ENCODE data around the gene TIMM23. TPM values are rescaled to one million over a fixed set of nuclear protein-coding genes. Genes with fewer than 3 reads are reported as not detected.
A peak's percentile ranks its signal among the peaks of the same experiment; 100 is the strongest.
"Not testable (repeated sequence)": the region's sequence is repeated elsewhere in the genome, so short reads cannot be mapped to it uniquely, and the experiment has no call there.

The TIMM23 gene, protein sequence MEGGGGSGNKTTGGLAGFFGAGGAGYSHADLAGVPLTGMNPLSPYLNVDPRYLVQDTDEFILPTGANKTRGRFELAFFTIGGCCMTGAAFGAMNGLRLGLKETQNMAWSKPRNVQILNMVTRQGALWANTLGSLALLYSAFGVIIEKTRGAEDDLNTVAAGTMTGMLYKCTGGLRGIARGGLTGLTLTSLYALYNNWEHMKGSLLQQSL
- 10 to 100 TPM; 59.2 to 80.5 TPM for total RNA-seq
- long read RNA-seq, transcript TIMM23-201 (7 exons, 1,222 nt): major isoform, 48 of 51 reads
- long read RNA-seq, partial matches to known transcripts: 1 of 51 reads
- long read RNA-seq, other reads (novel, unspliced or antisense): 2 of 51 reads

GRCh38 chr10:45972106-45972812 is at the start of gene TIMM23:
TIMM23 (plus strand) TSS chr10:45972489; CDS start chr10:45972625, 136 bp downstream.
- intact Hi-C loops (cut with DNase I): not testable (repeated sequence)
- DNase-seq (peak; percentile 90), ATAC-seq (peak; percentile 96 to 97)

DNA sequence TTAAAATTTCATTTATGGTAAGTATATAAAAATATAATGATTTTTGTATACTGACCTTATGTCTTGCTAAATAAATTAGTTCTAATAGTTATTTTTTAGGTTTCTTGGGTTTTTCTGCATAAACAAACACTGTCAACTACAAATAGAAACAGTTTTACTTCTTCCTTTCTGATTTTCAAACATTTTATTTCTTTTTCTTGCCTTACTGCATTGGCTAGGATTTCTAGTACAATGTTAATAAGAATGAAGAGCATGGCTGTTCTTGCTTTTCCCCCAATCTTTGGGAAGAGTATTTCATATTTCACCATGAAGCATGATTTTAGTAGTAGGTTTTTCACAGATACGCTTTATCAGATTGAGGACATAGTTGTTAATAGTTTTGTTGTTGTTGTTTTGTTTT is 45.5 kb upstream of the TIMM23 start:
- DNase-seq; ATAC-seq; intact Hi-C loops (cut with DNase I): not testable (repeated sequence)

- ATAC-seq; DNase-seq; intact Hi-C loops (cut with DNase I): not testable (repeated sequence)
These were observed 41.0 kb upstream of the TIMM23 start for GRCh38 chr10:45931305-45931704.

DNA sequence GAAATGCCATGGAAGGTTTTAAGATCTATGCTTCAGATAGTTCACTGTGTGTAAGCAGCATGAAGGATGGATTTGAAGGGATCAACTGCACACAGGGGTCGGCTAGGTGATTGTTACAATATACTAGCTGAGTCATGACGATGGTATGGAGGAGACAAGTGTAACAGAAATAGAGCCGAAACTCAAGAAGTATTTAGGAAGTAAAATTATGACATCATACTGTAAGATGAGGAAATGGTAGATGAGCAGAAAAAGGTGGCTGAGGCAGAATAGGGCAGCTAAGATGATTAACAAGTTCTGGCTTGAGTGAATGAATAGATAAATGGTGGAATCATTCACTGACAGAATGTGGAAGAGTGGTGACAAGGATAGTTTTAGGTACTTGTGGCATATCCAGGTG is 37.5 kb upstream of the TIMM23 start:
- ATAC-seq; DNase-seq; intact Hi-C loops (cut with DNase I): not testable (repeated sequence)

- DNase-seq; intact Hi-C loops (cut with DNase I); ATAC-seq: not testable (repeated sequence)
These were observed 33.1 kb upstream of the TIMM23 start for GRCh38 chr10:45939176-45939697.

- intact Hi-C loops (cut with DNase I); ATAC-seq; DNase-seq: not testable (repeated sequence)
These were observed 31.1 kb upstream of the TIMM23 start for GRCh38 chr10:45941196-45941595.

- DNase-seq; ATAC-seq; intact Hi-C loops (cut with DNase I): not testable (repeated sequence)
These were observed 26.8 kb upstream of the TIMM23 start for GRCh38 chr10:45945476-45945875.

DNA sequence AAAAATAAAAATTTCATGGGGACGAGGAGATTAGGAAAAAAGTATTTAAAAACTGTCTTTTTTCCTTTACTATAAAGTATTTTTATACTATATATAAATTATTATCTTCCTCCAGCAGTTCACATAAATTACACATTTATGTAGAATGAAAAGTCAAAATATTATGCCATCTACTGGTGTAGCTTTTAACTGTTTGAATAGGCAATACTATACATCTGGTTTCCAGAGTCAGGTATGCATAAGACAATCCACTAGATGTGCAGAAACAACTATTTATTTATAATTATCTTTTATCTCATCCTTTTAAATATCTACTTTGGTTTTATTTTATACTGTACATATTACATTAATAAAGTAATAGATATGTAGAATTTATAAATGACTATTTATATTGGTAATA is 24.9 kb upstream of the TIMM23 start:
- ATAC-seq; DNase-seq; intact Hi-C loops (cut with DNase I): not testable (repeated sequence)

DNA sequence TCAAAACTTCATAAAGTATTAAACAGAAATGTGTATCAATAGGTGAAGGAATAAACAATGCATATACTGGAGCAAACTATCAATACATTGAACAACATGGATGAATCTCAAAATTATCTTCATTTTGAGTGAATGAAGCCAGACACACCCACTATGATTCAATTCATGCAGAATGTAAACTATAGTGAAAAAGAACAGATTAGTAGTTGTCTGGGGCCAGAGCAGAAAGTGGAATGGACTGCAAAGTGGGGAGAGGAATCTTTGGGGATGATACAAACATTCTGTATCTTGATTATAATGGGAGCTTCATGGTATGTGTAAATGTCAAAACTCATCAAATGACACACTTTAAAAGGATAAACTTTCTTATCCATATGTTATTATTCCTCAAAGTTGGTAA is 23.5 kb upstream of the TIMM23 start:
- DNase-seq; ATAC-seq; intact Hi-C loops (cut with DNase I): not testable (repeated sequence)

DNA sequence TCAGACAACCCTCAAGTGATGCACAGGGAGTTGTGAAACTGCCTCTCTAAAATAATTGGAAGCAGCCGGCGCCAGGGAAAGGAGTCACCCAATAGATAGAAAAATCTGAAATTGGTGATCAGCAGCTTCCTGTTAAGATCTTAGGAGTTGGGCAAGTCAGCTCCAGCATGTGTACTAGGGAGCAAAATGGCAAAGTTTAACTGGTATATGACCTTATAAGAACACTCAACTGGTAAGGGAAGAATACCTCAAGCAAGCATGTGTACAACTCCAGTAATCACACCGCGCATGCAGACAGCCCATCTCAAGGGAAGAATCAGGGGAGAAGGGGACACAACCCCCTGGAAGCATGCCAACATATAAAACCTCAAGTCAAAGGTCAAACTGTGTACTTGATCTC is 17.9 kb upstream of the TIMM23 start:
- intact Hi-C loops (cut with DNase I); ATAC-seq; DNase-seq: not testable (repeated sequence)

DNA sequence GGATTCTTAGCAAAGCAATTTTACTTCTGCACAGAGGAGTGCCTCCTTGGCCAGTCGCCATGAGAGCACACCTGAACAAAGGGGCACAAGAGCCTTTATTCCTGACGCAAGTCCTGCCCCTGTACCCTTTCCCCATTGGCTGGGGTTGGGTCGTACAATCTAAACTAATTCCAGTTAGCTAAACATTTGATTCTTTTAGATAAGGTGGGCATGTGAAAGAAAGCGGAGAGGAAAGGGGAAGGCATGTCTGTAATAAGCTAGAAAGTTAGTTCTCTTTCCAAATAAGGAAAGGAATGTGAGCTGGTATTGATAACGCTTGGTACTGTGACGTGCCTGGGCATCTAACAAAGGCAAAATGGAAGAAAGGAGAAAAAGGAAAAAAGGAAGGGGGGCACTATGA is 15.7 kb upstream of the TIMM23 start:
- intact Hi-C loops (cut with DNase I); ATAC-seq; DNase-seq: not testable (repeated sequence)

- DNase-seq; intact Hi-C loops (cut with DNase I); ATAC-seq: not testable (repeated sequence)
These were observed 14.4 kb upstream of the TIMM23 start for GRCh38 chr10:45957928-45958327.

- intact Hi-C loops (cut with DNase I); ATAC-seq; DNase-seq: not testable (repeated sequence)
These were observed 9.4 kb upstream of the TIMM23 start for GRCh38 chr10:45962686-45963452.

DNA sequence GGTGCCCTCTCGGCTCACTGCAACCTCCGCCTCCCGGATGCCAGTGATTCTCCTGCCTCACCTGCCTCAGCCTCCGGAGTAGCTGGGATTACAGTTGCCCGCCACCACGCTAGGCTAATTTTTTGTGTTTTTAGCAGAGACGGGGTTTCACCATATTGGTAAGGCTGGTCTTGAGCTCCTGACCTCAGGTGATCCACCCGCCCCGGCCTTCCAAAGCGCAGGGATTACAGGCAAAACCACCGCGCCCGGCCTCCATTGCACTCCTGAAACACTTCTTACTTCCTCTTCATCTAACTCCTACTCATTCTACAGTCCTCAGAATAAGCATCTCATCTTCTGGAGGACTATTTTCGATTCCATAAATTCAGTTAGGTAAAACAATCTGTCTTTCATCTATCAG is 1.3 kb upstream of the TIMM23 start:
- intact Hi-C loops (cut with DNase I); ATAC-seq; DNase-seq: not testable (repeated sequence)

GRCh38 chr10:45971742-45972105 is 565 bp upstream of the TIMM23 start:
- DNase-seq; intact Hi-C loops (cut with DNase I): not testable (repeated sequence)
- peak in 1 of 2 donors; percentile 43 for ATAC-seq

DNA sequence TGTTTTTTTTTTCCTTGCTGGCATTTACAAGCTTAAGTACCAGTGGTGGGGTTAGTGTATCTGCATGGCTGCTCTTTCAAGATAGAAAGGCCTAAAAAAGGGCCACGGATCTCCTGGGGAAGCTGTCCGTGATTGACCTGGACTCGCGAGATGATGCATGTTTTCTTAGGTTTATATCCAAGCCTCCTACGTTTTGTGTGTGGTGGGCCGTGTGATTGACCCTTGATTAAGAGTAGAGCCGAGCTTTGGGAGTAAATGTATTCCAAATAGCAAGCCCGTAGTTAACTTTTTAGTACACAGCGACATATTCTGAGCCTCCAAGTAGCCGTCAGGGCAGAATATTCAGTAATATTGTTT is 502 bp downstream of the TIMM23 start:
- ATAC-seq: peak; percentile 19 to 45
- DNase-seq; intact Hi-C loops (cut with DNase I): not testable (repeated sequence)

GRCh38 chr10:45974041-45974440 is 1.8 kb downstream of the TIMM23 start:
- ATAC-seq; DNase-seq; intact Hi-C loops (cut with DNase I): not testable (repeated sequence)

- ATAC-seq; intact Hi-C loops (cut with DNase I); DNase-seq: not testable (repeated sequence)
These were observed 6.3 kb downstream of the TIMM23 start for GRCh38 chr10:45978554-45978953.

DNA sequence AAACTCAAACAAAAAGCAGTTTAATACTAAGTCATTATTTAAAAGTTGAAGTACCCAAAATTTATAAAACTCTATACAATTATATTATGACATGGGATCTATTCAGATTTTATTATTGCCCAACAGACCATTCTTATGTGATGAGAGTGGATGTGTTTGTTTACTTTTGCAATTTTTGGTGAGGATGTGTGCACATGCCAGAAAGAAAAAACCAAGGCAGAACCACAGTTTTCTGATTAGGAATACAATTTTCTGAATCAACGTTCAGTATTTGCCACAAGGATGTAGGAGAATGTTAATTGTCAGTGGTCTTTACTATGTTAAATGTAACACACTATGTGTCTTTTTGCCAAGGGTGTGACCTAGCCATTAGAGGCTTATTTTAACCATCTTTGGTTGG is 9.1 kb downstream of the TIMM23 start:
- intact Hi-C loops (cut with DNase I); ATAC-seq; DNase-seq: not testable (repeated sequence)

All from left cardiac atrium (tissue), 4 donors.